Peyer's patch (tissue), 4 donors: ENCODE results near the gene ZDHHC6.

ENCODE experiments used
- CTCF ChIP-seq, 6 experiments: fragments of 450-650 bp in 4 of 6; fragments of 200-600 bp in 2 of 6; sonication (generic) in 1 of 6; IDR thresholded peaks; one replicate each; pipeline ENCODE4 v1.5.1; 2017 to 2019; ENCODE audit warnings: antibody characterized with exemption in 6 of 6, mild to moderate bottlenecking in 3 of 6, moderate library complexity in 1 of 6
- POLR2A ChIP-seq, 2 donors: fragments of 450-650 bp; IDR thresholded peaks; one replicate each; pipeline ENCODE4 v1.5.1; 2017; ENCODE audit warnings: antibody characterized with exemption in 2 of 2, mild to moderate bottlenecking in 2 of 2, moderate library complexity in 2 of 2

- no peak for TF ChIP-seq CTCF (IDR thresholded peaks at IDR 0.05)
- no peak for TF ChIP-seq POLR2A (IDR thresholded peaks at IDR 0.05)
Measured at GRCh38 chr10:112429147-112429546, 17.6 kb downstream of the ZDHHC6 start.
